B cell (primary cell): ENCODE results near the gene CCR9. TPM values are rescaled to one million over a fixed set of nuclear protein-coding genes. Genes with fewer than 3 reads are reported as not detected.

Source experiments
- ATAC-seq: fragments of 200-7000 bp; cut with Tn5 transposase; one replicate; pipeline ENCODE4 v1.10.0; 2021; ENCODE audit warnings: low read depth, mild to moderate bottlenecking, moderate number of reproducible peaks, moderate library complexity
- CTCF ChIA-PET: fragments of 350-600 bp; sonication (Branson Sonifier 250); formaldehyde crosslinking; loops from one replicate; lab custom pipeline; 2021; ENCODE audit warnings: antibody characterized with exemption, inconsistent platforms; lab: Charles Lee
- POLR2A ChIA-PET: fragments of 350-600 bp; sonication (Branson Sonifier 250); formaldehyde crosslinking; loops from one replicate; lab custom pipeline; 2021; ENCODE audit warnings: antibody characterized with exemption; lab: Charles Lee
- DNase-seq: peaks from one replicate; pipeline ENCODE4 v3.0.0; 2013
- H2AFZ ChIP-seq: 2 replicates; pipeline ENCODE4 v1.6.1; 2012; ENCODE audit warnings: mild to moderate bottlenecking, low read depth, low read length; ENCODE audit not compliant: insufficient read depth, poor library complexity, severe bottlenecking
- H3K27ac ChIP-seq, 2 donors: 1 replicate in 1 of 2; 2 replicates in 1 of 2; pipeline ENCODE4 v1.5.1; 2012 to 2013; ENCODE audit warnings: low read length in 2 of 2, mild to moderate bottlenecking in 2 of 2, moderate library complexity in 1 of 2
- H3K27me3 ChIP-seq, 4 experiments: fragments of 200-600 bp in 1 of 4; sonication (generic) in 1 of 4; replicated peaks in 1 of 4; 1 replicate in 2 of 4; 2 replicates in 2 of 4; pipeline versions ENCODE4 v1.6.1 to v1.7.0; 2013 to 2016; ENCODE audit warnings: low read length in 3 of 4, mild to moderate bottlenecking in 2 of 4, mixed read lengths in 1 of 4, moderate library complexity in 1 of 4; ENCODE audit not compliant: insufficient read depth in 4 of 4, control insufficient read depth in 3 of 4; ENCODE audit errors: control extremely low read depth in 1 of 4
- H3K36me3 ChIP-seq, 2 experiments: replicated peaks in 1 of 2; 1 replicate in 1 of 2; 2 replicates in 1 of 2; pipeline versions ENCODE4 v1.6.1 to v1.7.1; 2013; ENCODE audit warnings: low read length in 1 of 2; ENCODE audit not compliant: insufficient read depth in 2 of 2, control insufficient read depth in 1 of 2; ENCODE audit errors: control extremely low read depth in 1 of 2, extremely low read depth in 1 of 2
- H3K4me1 ChIP-seq, 2 donors: fragments of 200-600 bp in 1 of 2; sonication (generic) in 1 of 2; 1 replicate in 1 of 2; 2 replicates in 1 of 2; pipeline versions ENCODE4 v1.5.1 to v1.6.1; 2013 to 2017; ENCODE audit warnings: low read length in 2 of 2; ENCODE audit not compliant: control insufficient read depth in 2 of 2, insufficient read depth in 2 of 2
- H3K4me2 ChIP-seq: replicated peaks from 2 replicates; pipeline ENCODE3; 2012; ENCODE audit warnings: mild to moderate bottlenecking, low read depth, low read length; ENCODE audit not compliant: poor library complexity, severe bottlenecking
- H3K4me3 ChIP-seq, 5 experiments: fragments of 200-600 bp in 1 of 5; sonication (generic) in 1 of 5; 1 replicate in 3 of 5; 2 replicates in 2 of 5; pipeline versions ENCODE4 v1.5.1 to v1.7.0; 2011 to 2016; ENCODE audit warnings: low read length in 4 of 5, mild to moderate bottlenecking in 4 of 5, low read depth in 2 of 5, control low read depth in 1 of 5, moderate library complexity in 1 of 5; ENCODE audit not compliant: insufficient read depth in 1 of 5; ENCODE audit errors: control extremely low read depth in 1 of 5, extremely low read depth in 1 of 5
- H3K79me2 ChIP-seq: fragments of 200-600 bp; sonication (generic); one replicate; pipeline ENCODE4 v1.6.0; 2016; ENCODE audit warnings: low read length; ENCODE audit not compliant: control insufficient read depth, insufficient read depth
- H3K9ac ChIP-seq: fragments of 200-600 bp; sonication (generic); 2 replicates; pipeline ENCODE4 v1.6.1; 2017; ENCODE audit warnings: mild to moderate bottlenecking, low read length, moderate library complexity
- H3K9me3 ChIP-seq, 3 donors: one replicate each; pipeline versions ENCODE4 v1.6.1 to v1.7.1; 2013; ENCODE audit warnings: low read length in 2 of 3; ENCODE audit not compliant: control insufficient read depth in 2 of 3, insufficient read depth in 1 of 3; ENCODE audit errors: control extremely low read depth in 1 of 3
- H4K20me1 ChIP-seq: 2 replicates; pipeline ENCODE4 v1.6.0; 2012; ENCODE audit warnings: mild to moderate bottlenecking, low read length; ENCODE audit not compliant: insufficient read depth, control insufficient read depth, poor library complexity, severe bottlenecking
- H3K27ac Mint-ChIP-seq: one replicate; pipeline ENCODE4 v1.8.0; 2021; ENCODE audit warnings: mixed read lengths
- H3K27me3 Mint-ChIP-seq: one replicate; pipeline ENCODE4 v1.8.0; 2021; ENCODE audit warnings: mixed read lengths
- H3K4me1 Mint-ChIP-seq: one replicate; pipeline ENCODE4 v1.8.0; 2021; ENCODE audit warnings: mixed read lengths
- H3K4me3 Mint-ChIP-seq: one replicate; pipeline ENCODE4 v1.8.0; 2021; ENCODE audit warnings: mixed read lengths
- H3K9me3 Mint-ChIP-seq: one replicate; pipeline ENCODE4 v1.8.0; 2022; ENCODE audit warnings: mixed read lengths; ENCODE audit not compliant: insufficient read depth
- EZH2 ChIP-seq: IDR thresholded peaks from 2 replicates; pipeline ENCODE4 v1.6.1; 2012; ENCODE audit warnings: borderline replicate concordance, low read depth, mild to moderate bottlenecking, moderate library complexity, low read length; ENCODE audit not compliant: insufficient read depth, poor library complexity, severe bottlenecking
- WGBS: methylation state at CpG from one replicate; pipeline ENCODE4 v1.1.5; 2013; ENCODE audit warnings: missing lambda C conversion rate; ENCODE audit not compliant: insufficient coverage; 5-methylcytosine and 5-hydroxymethylcytosine counted together
- intact Hi-C: fragments of 100-400 bp; cut with micrococcal nuclease; formaldehyde crosslinking; loops from one replicate; pipeline ENCODE4 v1.10.0; 2022
- polyA plus RNA-seq: library from polyadenylated mRNA; depleted of rRNA; stranded (reverse); fragments of >200 nt; gene quantifications from 2 replicates; pipeline ENCODE4 v1.2.3, GENCODE V29; 2012
- total RNA-seq, 2 donors: library from RNA; stranded (reverse); fragments of 120-200 nt in 1 of 2; gene quantifications; 1 replicate in 1 of 2; 2 replicates in 1 of 2; pipeline versions ENCODE4 v1.2.3 to v1.2.4, GENCODE V29; 2013 to 2022
- TF ChIP-seq, protein P1 (sequence below): fragments of 200-600 bp; IDR thresholded peaks from one replicate; pipeline ENCODE4 v1.8.0; 2022; ENCODE audit warnings: antibody characterized with exemption, mild to moderate bottlenecking

The CCR9 gene
- total and polyA plus RNA-seq, 2 donors (not counting 1 experiment from before 2014, with no cell fraction given): 0.76 to 1.1 TPM

DNA sequence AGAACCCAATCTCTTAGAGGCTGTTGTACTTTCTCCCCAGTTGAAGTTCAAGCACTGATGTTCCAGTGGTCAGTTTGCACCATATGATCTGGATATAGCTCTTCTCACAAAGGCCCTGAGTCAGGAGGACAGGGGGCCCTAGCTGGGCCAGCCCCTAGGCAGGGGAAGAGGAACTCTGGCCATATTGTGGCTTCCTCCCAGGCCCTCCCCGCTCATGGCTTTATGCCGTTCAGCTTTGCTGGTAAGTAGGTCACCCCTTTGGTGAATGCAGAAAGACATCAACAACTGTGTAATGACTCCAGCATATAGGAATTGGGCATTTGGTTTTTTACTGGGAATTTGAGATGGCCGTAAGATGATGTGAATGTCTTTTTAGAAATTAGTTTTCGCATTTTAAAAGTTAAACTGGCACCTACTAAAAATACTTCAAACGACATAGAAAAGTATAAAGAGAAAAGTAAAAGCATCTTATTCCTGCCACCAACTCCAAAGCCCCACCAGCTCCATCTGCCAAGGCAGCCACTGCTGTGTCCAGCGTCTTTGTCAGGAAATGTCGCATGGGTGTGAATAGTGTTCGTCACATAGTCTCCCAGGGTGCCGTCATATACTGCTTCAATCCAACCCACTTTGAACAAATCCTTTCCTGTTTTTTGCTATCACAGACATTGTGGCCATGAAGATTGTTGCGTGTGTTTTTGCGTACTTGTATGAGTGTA lies 25.3 kb downstream of the CCR9 start:
- H3K79me2 ChIP-seq: no peaks in the 10 kb centered on the region
- H3K4me2 ChIP-seq: no peak overlapping the region
- peaks cover 14 to 38% of the 10 kb centered on the region in 2 donors for H3K4me1 ChIP-seq
- 71% methylated on average over 2 of the region's 11 CpGs for WGBS
- H3K27ac ChIP-seq: no peak overlapping the region
- no peaks in the 10 kb centered on the region for H3K9me3 ChIP-seq
- intact Hi-C loops: no loop called here
- H3K27me3 Mint-ChIP-seq: no peaks in the 10 kb centered on the region
- H4K20me1 ChIP-seq: no peaks in the 10 kb centered on the region
- TF ChIP-seq, protein P1, sequence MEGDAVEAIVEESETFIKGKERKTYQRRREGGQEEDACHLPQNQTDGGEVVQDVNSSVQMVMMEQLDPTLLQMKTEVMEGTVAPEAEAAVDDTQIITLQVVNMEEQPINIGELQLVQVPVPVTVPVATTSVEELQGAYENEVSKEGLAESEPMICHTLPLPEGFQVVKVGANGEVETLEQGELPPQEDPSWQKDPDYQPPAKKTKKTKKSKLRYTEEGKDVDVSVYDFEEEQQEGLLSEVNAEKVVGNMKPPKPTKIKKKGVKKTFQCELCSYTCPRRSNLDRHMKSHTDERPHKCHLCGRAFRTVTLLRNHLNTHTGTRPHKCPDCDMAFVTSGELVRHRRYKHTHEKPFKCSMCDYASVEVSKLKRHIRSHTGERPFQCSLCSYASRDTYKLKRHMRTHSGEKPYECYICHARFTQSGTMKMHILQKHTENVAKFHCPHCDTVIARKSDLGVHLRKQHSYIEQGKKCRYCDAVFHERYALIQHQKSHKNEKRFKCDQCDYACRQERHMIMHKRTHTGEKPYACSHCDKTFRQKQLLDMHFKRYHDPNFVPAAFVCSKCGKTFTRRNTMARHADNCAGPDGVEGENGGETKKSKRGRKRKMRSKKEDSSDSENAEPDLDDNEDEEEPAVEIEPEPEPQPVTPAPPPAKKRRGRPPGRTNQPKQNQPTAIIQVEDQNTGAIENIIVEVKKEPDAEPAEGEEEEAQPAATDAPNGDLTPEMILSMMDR: no peak
- TF ChIP-seq EZH2: no peak
- H3K9ac ChIP-seq: no peak overlapping the region
- no peaks in the 10 kb centered on the region for H3K27me3 ChIP-seq
- H3K4me3 Mint-ChIP-seq: no peak overlapping the region
- no peak overlapping the region for H2AFZ ChIP-seq
- ATAC-seq (no peak), DNase-seq (no peak)
- ChIA-PET CTCF (interaction anchor here (0.6 kb wide), 1 partner anchor 400 kb away, joined by 3 read pairs; no protein-coding TSS in a partner anchor), POLR2A (no interaction called here)
- peaks cover 0 to 2% of the 10 kb centered on the region in 2 experiments for H3K36me3 ChIP-seq
- H3K4me3 ChIP-seq: no peak overlapping the region
- H3K4me1 Mint-ChIP-seq: peaks cover 43% of the 10 kb centered on the region
- H3K27ac Mint-ChIP-seq: no peak overlapping the region
- H3K9me3 Mint-ChIP-seq: no peaks in the 10 kb centered on the region

DNA sequence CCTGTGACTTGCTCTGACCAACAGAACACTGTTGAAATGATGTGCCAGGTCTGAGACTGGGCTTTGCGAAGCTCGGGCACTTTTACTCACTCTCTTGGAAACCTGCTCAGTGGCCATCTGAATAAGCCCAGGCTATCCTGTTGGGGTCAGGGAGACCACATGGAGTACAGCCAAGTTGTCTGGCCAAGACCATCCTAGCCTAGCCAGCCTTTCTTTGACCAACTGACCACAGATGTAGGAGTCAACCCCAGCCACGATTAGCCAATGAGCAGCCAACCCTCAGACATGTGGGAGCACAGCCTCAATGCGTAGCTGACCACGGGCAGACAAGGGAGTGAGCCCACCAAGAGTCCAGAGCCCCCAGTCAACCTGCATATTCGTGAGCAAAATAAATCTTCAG lies 26.1 kb downstream of the CCR9 start:
- Histone ChIP-seq H3K4me3 (no peak overlapping the region), H3K4me1 (peaks cover 14 to 38% of the 10 kb centered on the region in 2 donors), H3K36me3 (peaks cover 0 to 2% of the 10 kb centered on the region in 2 experiments), H3K27ac (no peak overlapping the region), H3K79me2 (no peaks in the 10 kb centered on the region), H2AFZ (no peak overlapping the region), H3K27me3 (no peaks in the 10 kb centered on the region), H3K9me3 (no peaks in the 10 kb centered on the region), H3K4me2 (no peak overlapping the region), H4K20me1 (no peaks in the 10 kb centered on the region), H3K9ac (no peak overlapping the region)
- H3K4me3 Mint-ChIP-seq: no peak overlapping the region
- 98% methylated on average over 5 of the region's 6 CpGs for WGBS
- POLR2A ChIA-PET: no interaction called here
- H3K27ac Mint-ChIP-seq: no peak overlapping the region
- no peaks in the 10 kb centered on the region for H3K9me3 Mint-ChIP-seq
- CTCF ChIA-PET: interaction anchor here (1.0 kb wide), 1 partner anchor 56 kb away, joined by 6 read pairs; no protein-coding TSS in a partner anchor
- intact Hi-C loops: no loop called here
- no peak for ATAC-seq
- H3K27me3 Mint-ChIP-seq: no peaks in the 10 kb centered on the region
- no peak for DNase-seq
- peaks cover 41% of the 10 kb centered on the region for H3K4me1 Mint-ChIP-seq
- TF ChIP-seq EZH2: no peak
- TF ChIP-seq, protein P1: no peak
